ENCODE results near the gene COL6A3. TPM values are rescaled to one million over a fixed set of nuclear protein-coding genes. Genes with fewer than 3 reads are reported as not detected.
A peak's percentile ranks its signal among the peaks of the same experiment; 100 is the strongest.

Gene COL6A3
- total RNA-seq, 1 experiment from 2014 or later = 45.0 TPM

DNA sequence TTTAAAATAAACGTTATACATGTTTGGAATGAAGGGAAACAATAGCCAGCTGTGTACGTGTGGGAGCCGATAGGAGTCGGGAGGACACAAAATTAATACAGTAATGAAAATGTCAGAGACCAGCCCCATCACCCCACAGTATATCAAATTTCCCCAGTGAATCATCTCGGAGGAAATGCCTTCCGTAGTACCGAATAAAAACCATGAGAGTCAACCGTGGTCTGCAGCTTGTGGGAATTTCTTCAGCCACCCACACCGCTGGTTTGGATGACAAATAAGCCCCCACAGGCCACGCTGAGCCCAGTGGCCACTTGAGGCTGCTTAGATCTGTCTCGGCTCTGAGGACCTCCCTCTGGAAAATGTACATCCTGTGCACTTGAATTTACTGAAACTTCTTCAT is 133.7 kb downstream of the COL6A3 start:
- no peaks in the 10 kb centered on the region for H3F3A ChIP-seq (ENCODE audit: low read length, unreplicated experiment)
- H3K9me2 ChIP-seq (replicated peaks; ENCODE audit: low read length) = no peaks in the 10 kb centered on the region
- BruUV-seq (replicated peaks) = no TSS peak
- H3K4me3 ChIP-seq (ENCODE audit: low read length) = no peak overlapping the region
- POLR2A ChIA-PET (ENCODE audit: unreplicated experiment) = no interaction called here
- no peaks in the 10 kb centered on the region for H4K20me1 ChIP-seq (ENCODE audit: low read length)
- intact Hi-C loops (cut with micrococcal nuclease) = no loop called here
- DNase-seq (peak; percentile 65), ATAC-seq (peak; percentile 65)
- 0 out of 2 replicates have a peak, but pooled peaks cover 4% of the 10 kb centered on the region for H3K9me3 ChIP-seq (ENCODE audit: low read length)
- H2AFZ ChIP-seq (ENCODE audit: low read length) = 0 out of 2 replicates have a peak overlapping the region, but pooled peaks have one; percentile 38
- TF ChIP-seq EZH2phosphoT487 (IDR thresholded peaks at IDR 0.05; ENCODE audit: borderline replicate concordance, low read length) (no peak), EZH2 (IDR thresholded peaks at IDR 0.05; ENCODE audit: low read length, unreplicated experiment) (no peak)
- TF ChIP-seq, protein P1, sequence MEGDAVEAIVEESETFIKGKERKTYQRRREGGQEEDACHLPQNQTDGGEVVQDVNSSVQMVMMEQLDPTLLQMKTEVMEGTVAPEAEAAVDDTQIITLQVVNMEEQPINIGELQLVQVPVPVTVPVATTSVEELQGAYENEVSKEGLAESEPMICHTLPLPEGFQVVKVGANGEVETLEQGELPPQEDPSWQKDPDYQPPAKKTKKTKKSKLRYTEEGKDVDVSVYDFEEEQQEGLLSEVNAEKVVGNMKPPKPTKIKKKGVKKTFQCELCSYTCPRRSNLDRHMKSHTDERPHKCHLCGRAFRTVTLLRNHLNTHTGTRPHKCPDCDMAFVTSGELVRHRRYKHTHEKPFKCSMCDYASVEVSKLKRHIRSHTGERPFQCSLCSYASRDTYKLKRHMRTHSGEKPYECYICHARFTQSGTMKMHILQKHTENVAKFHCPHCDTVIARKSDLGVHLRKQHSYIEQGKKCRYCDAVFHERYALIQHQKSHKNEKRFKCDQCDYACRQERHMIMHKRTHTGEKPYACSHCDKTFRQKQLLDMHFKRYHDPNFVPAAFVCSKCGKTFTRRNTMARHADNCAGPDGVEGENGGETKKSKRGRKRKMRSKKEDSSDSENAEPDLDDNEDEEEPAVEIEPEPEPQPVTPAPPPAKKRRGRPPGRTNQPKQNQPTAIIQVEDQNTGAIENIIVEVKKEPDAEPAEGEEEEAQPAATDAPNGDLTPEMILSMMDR (conservative IDR thresholded peaks at IDR 0.05; ENCODE audit: low read depth, low read length) = no peak
- peaks cover 32% of the 10 kb centered on the region for H3K4me1 ChIP-seq (ENCODE audit: insufficient read depth, low read length)
- no peaks in the 10 kb centered on the region for H3K36me3 ChIP-seq (ENCODE audit: low read depth, low read length)
- peak overlapping the region; percentile 16; the same call in 1 of the 2 replicates for H3K9ac ChIP-seq (ENCODE audit: low read length)
- peak overlapping the region; percentile 59 for H3K4me2 ChIP-seq (ENCODE audit: low read length)
- peak overlapping the region; percentile 64 for H3K27ac ChIP-seq (ENCODE audit: low read length)
- no peaks in the 10 kb centered on the region for H3K79me2 ChIP-seq (ENCODE audit: low read length)
- H3K27me3 ChIP-seq (ENCODE audit: low read length) = no peaks in the 10 kb centered on the region
- CTCF ChIA-PET = no interaction called here

DNA sequence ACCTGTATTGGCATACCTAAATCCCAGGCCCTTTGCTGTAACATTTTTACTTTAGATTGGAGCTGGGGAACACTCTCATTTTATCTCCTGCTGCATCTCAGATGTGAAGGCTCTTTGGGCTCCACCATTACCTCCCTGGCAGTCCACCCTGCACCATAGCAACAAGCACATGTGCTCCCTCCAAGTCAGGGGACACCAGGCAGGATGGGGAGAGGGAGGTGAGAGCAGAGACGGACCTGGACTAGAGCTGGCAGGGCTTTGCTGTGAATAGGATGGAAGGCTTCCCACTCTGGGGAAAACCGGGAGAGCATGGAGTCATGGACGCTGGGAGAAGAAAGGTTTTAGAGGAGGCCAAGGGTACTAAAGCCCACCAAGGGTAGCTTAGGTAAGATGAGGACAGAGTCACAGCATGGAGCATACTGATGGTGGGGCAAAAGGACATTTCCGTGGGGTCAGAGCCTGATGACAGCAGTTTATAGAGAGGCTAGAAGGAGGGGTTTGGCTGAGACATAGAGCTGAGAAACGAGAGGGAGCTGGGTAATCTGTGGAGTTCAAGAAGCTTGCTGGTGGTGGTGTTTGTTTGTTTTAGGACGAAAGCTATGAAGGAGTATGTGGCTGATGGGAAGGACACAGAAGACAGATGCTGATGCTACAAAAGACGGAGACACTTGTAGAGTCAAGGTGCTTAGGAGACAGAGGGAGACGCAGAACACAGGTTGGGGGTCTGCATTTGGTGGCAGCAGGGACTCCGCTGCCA is 134.8 kb downstream of the COL6A3 start:
- no peak overlapping the region for H3K4me3 ChIP-seq (ENCODE audit: low read length)
- no TSS peak for BruUV-seq (replicated peaks)
- no peak overlapping the region for H3K9ac ChIP-seq (ENCODE audit: low read length)
- H3K27ac ChIP-seq (ENCODE audit: low read length) = no peak overlapping the region
- no peak overlapping the region for H3K4me2 ChIP-seq (ENCODE audit: low read length)
- no peaks in the 10 kb centered on the region for H3F3A ChIP-seq (ENCODE audit: low read length, unreplicated experiment)
- H2AFZ ChIP-seq (ENCODE audit: low read length) = no peak overlapping the region
- no peak for ATAC-seq
- H3K27me3 ChIP-seq (ENCODE audit: low read length) = no peaks in the 10 kb centered on the region
- DNase-seq = no peak
- peaks cover 32% of the 10 kb centered on the region for H3K4me1 ChIP-seq (ENCODE audit: insufficient read depth, low read length)
- no peaks in the 10 kb centered on the region for H3K79me2 ChIP-seq (ENCODE audit: low read length)
- H3K9me3 ChIP-seq (ENCODE audit: low read length) = 0 out of 2 replicates have a peak, but pooled peaks cover 4% of the 10 kb centered on the region
- ChIA-PET POLR2A (ENCODE audit: unreplicated experiment) (no interaction called here), CTCF (no interaction called here)
- no peaks in the 10 kb centered on the region for H4K20me1 ChIP-seq (ENCODE audit: low read length)
- TF ChIP-seq EZH2phosphoT487 (IDR thresholded peaks at IDR 0.05; ENCODE audit: borderline replicate concordance, low read length) (no peak), EZH2 (IDR thresholded peaks at IDR 0.05; ENCODE audit: low read length, unreplicated experiment) (no peak)
- TF ChIP-seq, protein P1 (conservative IDR thresholded peaks at IDR 0.05; ENCODE audit: low read depth, low read length) = no peak
- intact Hi-C loops (cut with micrococcal nuclease) = no loop called here
- H3K9me2 ChIP-seq (replicated peaks; ENCODE audit: low read length) = no peaks in the 10 kb centered on the region
- H3K36me3 ChIP-seq (ENCODE audit: low read depth, low read length) = no peaks in the 10 kb centered on the region

DNA sequence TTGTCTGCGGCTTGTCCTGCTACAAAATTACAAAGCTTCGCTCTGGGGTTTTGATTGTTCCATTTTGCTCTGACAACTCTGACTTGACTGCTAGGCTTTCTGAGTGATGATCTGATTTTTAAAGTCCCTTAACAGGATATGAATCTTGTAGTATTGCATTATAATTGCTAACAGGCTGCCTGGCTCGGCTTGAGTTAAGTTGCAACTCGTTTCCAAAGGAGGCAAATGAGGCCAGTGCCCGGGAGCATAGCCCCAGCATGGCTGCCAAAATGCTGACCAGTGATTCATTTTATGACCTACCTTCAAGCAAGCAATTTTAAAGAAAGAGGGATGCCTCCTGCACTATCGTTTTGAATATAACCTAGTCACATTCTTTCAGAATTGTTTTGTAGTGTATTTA is 135.4 kb downstream of the COL6A3 start:
- H3K4me3 ChIP-seq (ENCODE audit: low read length) = no peak overlapping the region
- 0 out of 2 replicates have a peak, but pooled peaks have one; percentile 22 for ATAC-seq
- CTCF ChIA-PET = interaction anchor here (0.7 kb wide), 1 partner anchor 51 kb away, joined by 3 read pairs; no protein-coding TSS in a partner anchor
- H3K36me3 ChIP-seq (ENCODE audit: low read depth, low read length) = no peaks in the 10 kb centered on the region
- TF ChIP-seq EZH2 (IDR thresholded peaks at IDR 0.05; ENCODE audit: low read length, unreplicated experiment) (no peak), EZH2phosphoT487 (IDR thresholded peaks at IDR 0.05; ENCODE audit: borderline replicate concordance, low read length) (no peak)
- TF ChIP-seq, protein P1 (conservative IDR thresholded peaks at IDR 0.05; ENCODE audit: low read depth, low read length) = no peak
- no peaks in the 10 kb centered on the region for H3K27me3 ChIP-seq (ENCODE audit: low read length)
- peaks cover 26% of the 10 kb centered on the region for H3K4me1 ChIP-seq (ENCODE audit: insufficient read depth, low read length)
- no peaks in the 10 kb centered on the region for H4K20me1 ChIP-seq (ENCODE audit: low read length)
- H3K79me2 ChIP-seq (ENCODE audit: low read length) = no peaks in the 10 kb centered on the region
- intact Hi-C loops (cut with micrococcal nuclease) = no loop called here
- POLR2A ChIA-PET (ENCODE audit: unreplicated experiment) = no interaction called here
- H3K9me3 ChIP-seq (ENCODE audit: low read length) = 0 out of 2 replicates have a peak, but pooled peaks cover 4% of the 10 kb centered on the region
- no peak overlapping the region for H3K4me2 ChIP-seq (ENCODE audit: low read length)
- no peak overlapping the region for H2AFZ ChIP-seq (ENCODE audit: low read length)
- H3F3A ChIP-seq (ENCODE audit: low read length, unreplicated experiment) = no peaks in the 10 kb centered on the region
- H3K27ac ChIP-seq (ENCODE audit: low read length) = no peak overlapping the region
- DNase-seq = no peak
- no peak overlapping the region for H3K9ac ChIP-seq (ENCODE audit: low read length)
- no peaks in the 10 kb centered on the region for H3K9me2 ChIP-seq (replicated peaks; ENCODE audit: low read length)
- no TSS peak for BruUV-seq (replicated peaks)

Data from PC-3 (cell line).